Measurements from ENCODE around the gene ITGA2.

DNA sequence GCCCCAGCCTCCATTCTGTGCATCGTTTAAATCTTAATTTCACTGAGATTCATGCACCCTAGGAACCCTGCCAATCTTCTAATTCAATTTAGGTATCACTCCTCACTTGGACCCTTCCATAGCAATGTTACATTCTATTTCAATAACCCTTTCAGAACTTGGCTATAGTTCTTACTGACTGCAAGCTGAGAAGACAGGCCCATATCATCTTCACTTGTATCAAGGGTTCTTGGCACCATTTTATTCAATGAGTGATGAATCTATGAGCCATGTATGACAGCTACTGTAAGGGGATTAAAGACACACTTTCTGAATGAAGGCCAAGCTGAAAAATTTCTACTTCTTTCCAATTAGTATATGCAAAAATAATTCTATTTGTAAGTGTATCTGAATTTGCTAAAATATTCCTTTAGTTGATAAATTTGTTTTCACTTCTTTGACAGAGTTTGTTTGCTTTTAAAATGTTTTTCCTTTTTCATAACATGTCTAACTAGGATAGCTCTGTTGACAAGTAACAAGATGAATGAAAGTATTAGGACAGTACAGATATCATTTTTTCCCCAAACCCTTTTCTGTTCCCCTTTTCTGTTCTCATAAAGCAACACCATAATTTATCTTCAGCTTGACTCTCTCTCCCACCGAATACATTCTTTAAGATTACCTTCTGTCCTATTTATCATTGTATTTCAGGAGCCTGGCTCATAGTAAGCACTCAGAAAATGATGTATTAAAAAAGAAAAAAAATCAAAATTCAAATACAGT lies 9.6 kb downstream of the ITGA2 start:
- no peak for TF ChIP-seq TAF1 (IDR thresholded peaks at IDR 0.05; ENCODE audit: low read depth, low read length)
- no peak for TF ChIP-seq POLR2AphosphoS5 (IDR thresholded peaks at IDR 0.05; ENCODE audit: low read depth, low read length)
- TF ChIP-seq POLR2A (IDR thresholded peaks at IDR 0.05; ENCODE audit: low read depth, low read length): no peak

All from GM12891 (cell line).